ENCODE data around the gene ERFE.

- no peak for TF ChIP-seq POLR2AphosphoS5 (IDR thresholded peaks at IDR 0.05; ENCODE audit: low read depth, low read length)
- TF ChIP-seq NFAT5 (CRISPR knock-in tag; IDR thresholded peaks at IDR 0.05) = no peak
- TF ChIP-seq CBX2 (IDR thresholded peaks at IDR 0.05; ENCODE audit: low read depth, low read length) = no peak
- no peak for TF ChIP-seq CBX2 (CRISPR knock-in tag; IDR thresholded peaks at IDR 0.05; ENCODE audit: low read depth)
- no peak for TF ChIP-seq GATAD2A (CRISPR knock-in tag; IDR thresholded peaks at IDR 0.05)
- TF ChIP-seq JUND (CRISPR knock-in tag; IDR thresholded peaks at IDR 0.05) = no peak
- no peak for TF ChIP-seq MAFK (conservative IDR thresholded peaks at IDR 0.05 in 1 of 2, IDR thresholded peaks at IDR 0.05 in 1 of 2; ENCODE audit: low read length in 2 of 2)
- no peak for TF ChIP-seq CREB1 (IDR thresholded peaks at IDR 0.05)
- no peak for TF ChIP-seq CREB1 (CRISPR knock-in tag; IDR thresholded peaks at IDR 0.05)
- no peak for TF ChIP-seq CTCF (CRISPR knock-in tag; IDR thresholded peaks at IDR 0.05)
- no peak for TF ChIP-seq ZFP41 (CRISPR knock-in tag; IDR thresholded peaks at IDR 0.05; ENCODE audit: borderline replicate concordance)
Measured at GRCh38 chr2:238114331-238114841, 44.4 kb upstream of the ERFE start.

All from HepG2 (cell line).